ENCODE measurements around the gene EXOC3L4. TPM values are rescaled to one million over a fixed set of nuclear protein-coding genes. Genes with fewer than 3 reads are reported as not detected.
A peak's percentile ranks its signal among the peaks of the same experiment; 100 is the strongest.

EXOC3L4 gene
- total and polyA plus RNA-seq, 9 of the 15 experiments (the other 6 are each of a cell fraction or from before 2014, with no cell fraction given): 0.10 to 6.7 (median 0.98) TPM; not detected in 1

DNA sequence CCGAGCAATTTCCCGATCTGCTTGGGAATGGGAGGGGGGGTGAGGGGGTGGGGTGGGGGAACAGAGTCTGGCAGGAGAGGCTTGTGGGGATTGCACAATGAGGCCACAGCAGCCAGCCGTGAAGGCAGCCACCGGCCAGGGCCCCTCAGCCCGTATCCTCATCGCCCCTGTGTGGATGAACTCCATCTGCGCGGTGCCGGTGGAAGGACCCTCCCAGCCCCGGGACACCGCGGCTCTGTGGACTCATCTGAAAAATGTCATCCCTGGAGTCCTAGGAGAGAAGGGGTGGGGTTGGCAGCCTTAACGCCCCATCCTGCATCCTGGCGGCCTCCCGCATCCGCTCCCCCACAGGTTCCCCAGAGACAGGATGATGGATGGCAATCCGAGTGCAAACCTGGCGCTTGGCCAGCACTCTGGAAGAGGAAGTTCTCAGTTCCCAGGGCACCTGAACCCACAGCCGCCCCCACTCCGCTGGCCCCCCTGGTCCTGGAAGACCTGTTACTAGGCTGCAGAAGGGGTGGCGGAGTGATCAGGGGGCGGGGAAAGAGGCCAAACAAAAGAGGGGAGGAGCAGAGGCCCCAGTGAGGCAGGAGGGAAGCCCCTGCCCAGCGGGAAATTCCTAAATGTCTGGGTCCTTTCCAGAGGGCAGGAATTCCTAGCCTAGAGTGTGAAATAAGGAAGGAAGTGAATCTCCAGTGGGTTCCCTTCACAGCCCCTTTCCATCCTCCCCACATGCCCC, 27.5 kb downstream of the EXOC3L4 start (continued):
- TF ChIP-seq, protein P1, sequence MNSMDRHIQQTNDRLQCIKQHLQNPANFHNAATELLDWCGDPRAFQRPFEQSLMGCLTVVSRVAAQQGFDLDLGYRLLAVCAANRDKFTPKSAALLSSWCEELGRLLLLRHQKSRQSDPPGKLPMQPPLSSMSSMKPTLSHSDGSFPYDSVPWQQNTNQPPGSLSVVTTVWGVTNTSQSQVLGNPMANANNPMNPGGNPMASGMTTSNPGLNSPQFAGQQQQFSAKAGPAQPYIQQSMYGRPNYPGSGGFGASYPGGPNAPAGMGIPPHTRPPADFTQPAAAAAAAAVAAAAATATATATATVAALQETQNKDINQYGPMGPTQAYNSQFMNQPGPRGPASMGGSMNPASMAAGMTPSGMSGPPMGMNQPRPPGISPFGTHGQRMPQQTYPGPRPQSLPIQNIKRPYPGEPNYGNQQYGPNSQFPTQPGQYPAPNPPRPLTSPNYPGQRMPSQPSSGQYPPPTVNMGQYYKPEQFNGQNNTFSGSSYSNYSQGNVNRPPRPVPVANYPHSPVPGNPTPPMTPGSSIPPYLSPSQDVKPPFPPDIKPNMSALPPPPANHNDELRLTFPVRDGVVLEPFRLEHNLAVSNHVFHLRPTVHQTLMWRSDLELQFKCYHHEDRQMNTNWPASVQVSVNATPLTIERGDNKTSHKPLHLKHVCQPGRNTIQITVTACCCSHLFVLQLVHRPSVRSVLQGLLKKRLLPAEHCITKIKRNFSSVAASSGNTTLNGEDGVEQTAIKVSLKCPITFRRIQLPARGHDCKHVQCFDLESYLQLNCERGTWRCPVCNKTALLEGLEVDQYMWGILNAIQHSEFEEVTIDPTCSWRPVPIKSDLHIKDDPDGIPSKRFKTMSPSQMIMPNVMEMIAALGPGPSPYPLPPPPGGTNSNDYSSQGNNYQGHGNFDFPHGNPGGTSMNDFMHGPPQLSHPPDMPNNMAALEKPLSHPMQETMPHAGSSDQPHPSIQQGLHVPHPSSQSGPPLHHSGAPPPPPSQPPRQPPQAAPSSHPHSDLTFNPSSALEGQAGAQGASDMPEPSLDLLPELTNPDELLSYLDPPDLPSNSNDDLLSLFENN (IDR thresholded peaks at IDR 0.05; ENCODE audit: low read depth in 2 of 2, low read length in 2 of 2): no peak
- TF ChIP-seq PCBP1 (IDR thresholded peaks at IDR 0.05; ENCODE audit: low read depth, low read length, poor library complexity, severe bottlenecking) (no peak), POLR3A (IDR thresholded peaks at IDR 0.05; ENCODE audit: borderline replicate concordance, extremely low read depth, insufficient read depth, insufficient read length) (no peak), CCNT2 (IDR thresholded peaks at IDR 0.05; ENCODE audit: borderline replicate concordance, extremely low read depth, insufficient read length, low read depth, low read length) (no peak), XRCC3 (IDR thresholded peaks at IDR 0.05) (no peak), STAT5B (CRISPR knock-in tag; IDR thresholded peaks at IDR 0.05) (no peak)
- TF ChIP-seq, protein P2, sequence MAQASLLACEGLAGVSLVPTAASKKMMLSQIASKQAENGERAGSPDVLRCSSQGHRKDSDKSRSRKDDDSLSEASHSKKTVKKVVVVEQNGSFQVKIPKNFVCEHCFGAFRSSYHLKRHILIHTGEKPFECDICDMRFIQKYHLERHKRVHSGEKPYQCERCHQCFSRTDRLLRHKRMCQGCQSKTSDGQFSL (CRISPR knock-in tag; IDR thresholded peaks at IDR 0.05): peak; percentile 88
- TF ChIP-seq, protein P2 (tag; IDR thresholded peaks at IDR 0.05): peak in 1 of 2 experiments; percentile 72; a peak in 2 of 4 replicates
- TF ChIP-seq, protein P3, sequence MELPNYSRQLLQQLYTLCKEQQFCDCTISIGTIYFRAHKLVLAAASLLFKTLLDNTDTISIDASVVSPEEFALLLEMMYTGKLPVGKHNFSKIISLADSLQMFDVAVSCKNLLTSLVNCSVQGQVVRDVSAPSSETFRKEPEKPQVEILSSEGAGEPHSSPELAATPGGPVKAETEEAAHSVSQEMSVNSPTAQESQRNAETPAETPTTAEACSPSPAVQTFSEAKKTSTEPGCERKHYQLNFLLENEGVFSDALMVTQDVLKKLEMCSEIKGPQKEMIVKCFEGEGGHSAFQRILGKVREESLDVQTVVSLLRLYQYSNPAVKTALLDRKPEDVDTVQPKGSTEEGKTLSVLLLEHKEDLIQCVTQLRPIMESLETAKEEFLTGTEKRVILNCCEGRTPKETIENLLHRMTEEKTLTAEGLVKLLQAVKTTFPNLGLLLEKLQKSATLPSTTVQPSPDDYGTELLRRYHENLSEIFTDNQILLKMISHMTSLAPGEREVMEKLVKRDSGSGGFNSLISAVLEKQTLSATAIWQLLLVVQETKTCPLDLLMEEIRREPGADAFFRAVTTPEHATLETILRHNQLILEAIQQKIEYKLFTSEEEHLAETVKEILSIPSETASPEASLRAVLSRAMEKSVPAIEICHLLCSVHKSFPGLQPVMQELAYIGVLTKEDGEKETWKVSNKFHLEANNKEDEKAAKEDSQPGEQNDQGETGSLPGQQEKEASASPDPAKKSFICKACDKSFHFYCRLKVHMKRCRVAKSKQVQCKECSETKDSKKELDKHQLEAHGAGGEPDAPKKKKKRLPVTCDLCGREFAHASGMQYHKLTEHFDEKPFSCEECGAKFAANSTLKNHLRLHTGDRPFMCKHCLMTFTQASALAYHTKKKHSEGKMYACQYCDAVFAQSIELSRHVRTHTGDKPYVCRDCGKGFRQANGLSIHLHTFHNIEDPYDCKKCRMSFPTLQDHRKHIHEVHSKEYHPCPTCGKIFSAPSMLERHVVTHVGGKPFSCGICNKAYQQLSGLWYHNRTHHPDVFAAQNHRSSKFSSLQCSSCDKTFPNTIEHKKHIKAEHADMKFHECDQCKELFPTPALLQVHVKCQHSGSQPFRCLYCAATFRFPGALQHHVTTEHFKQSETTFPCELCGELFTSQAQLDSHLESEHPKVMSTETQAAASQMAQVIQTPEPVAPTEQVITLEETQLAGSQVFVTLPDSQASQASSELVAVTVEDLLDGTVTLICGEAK (IDR thresholded peaks at IDR 0.05): no peak
- TF ChIP-seq, protein P3 (CRISPR knock-in tag; IDR thresholded peaks at IDR 0.05): no peak
